ENCODE data around the gene NPY.
"Not testable (repeated sequence)": the region's sequence is repeated elsewhere in the genome, so short reads cannot be mapped to it uniquely, and the experiment has no call there.

NPY gene

GRCh38 chr7:24255139-24255538, 28.9 kb upstream of the NPY start:
- no peak overlapping the region for H3K27ac ChIP-seq
- TF ChIP-seq, protein P1, sequence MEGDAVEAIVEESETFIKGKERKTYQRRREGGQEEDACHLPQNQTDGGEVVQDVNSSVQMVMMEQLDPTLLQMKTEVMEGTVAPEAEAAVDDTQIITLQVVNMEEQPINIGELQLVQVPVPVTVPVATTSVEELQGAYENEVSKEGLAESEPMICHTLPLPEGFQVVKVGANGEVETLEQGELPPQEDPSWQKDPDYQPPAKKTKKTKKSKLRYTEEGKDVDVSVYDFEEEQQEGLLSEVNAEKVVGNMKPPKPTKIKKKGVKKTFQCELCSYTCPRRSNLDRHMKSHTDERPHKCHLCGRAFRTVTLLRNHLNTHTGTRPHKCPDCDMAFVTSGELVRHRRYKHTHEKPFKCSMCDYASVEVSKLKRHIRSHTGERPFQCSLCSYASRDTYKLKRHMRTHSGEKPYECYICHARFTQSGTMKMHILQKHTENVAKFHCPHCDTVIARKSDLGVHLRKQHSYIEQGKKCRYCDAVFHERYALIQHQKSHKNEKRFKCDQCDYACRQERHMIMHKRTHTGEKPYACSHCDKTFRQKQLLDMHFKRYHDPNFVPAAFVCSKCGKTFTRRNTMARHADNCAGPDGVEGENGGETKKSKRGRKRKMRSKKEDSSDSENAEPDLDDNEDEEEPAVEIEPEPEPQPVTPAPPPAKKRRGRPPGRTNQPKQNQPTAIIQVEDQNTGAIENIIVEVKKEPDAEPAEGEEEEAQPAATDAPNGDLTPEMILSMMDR (conservative IDR thresholded peaks at IDR 0.05), result no peak

- H3K27ac ChIP-seq, result not testable (repeated sequence)
Measured at GRCh38 chr7:24258324-24258723, 25.7 kb upstream of the NPY start.

GRCh38 chr7:24271938-24272337, 12.1 kb upstream of the NPY start:
- TF ChIP-seq, protein P1 (conservative IDR thresholded peaks at IDR 0.05), result no peak
- H3K27ac ChIP-seq, result no peak overlapping the region

DNA sequence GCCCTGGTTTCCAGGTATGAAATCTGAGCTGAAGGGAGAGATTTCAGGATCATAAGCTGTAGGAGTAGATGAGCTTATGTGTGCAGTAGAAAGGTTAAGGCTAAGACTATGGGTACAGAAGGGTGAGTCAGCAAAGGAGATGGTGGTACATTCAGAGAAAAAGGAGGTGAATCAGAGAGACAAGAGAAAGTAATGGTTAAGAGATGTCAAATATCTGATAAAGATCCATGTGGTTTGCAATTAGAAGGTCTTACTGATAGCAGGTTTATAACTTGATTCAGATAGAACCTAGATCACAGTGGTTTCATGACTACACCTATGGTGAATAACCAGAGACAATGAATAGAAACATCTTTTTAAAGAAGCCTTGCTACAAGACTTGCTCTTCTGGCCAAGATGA, 4.5 kb upstream of the NPY start:
- no peak overlapping the region for H3K27ac ChIP-seq
- TF ChIP-seq, protein P1 (conservative IDR thresholded peaks at IDR 0.05), result no peak

- TF ChIP-seq, protein P1 (conservative IDR thresholded peaks at IDR 0.05), result no peak
- H3K27ac ChIP-seq, result peak overlapping the region; percentile 86
Measured at GRCh38 chr7:24283554-24283896, 465 bp upstream of the NPY start.

DNA sequence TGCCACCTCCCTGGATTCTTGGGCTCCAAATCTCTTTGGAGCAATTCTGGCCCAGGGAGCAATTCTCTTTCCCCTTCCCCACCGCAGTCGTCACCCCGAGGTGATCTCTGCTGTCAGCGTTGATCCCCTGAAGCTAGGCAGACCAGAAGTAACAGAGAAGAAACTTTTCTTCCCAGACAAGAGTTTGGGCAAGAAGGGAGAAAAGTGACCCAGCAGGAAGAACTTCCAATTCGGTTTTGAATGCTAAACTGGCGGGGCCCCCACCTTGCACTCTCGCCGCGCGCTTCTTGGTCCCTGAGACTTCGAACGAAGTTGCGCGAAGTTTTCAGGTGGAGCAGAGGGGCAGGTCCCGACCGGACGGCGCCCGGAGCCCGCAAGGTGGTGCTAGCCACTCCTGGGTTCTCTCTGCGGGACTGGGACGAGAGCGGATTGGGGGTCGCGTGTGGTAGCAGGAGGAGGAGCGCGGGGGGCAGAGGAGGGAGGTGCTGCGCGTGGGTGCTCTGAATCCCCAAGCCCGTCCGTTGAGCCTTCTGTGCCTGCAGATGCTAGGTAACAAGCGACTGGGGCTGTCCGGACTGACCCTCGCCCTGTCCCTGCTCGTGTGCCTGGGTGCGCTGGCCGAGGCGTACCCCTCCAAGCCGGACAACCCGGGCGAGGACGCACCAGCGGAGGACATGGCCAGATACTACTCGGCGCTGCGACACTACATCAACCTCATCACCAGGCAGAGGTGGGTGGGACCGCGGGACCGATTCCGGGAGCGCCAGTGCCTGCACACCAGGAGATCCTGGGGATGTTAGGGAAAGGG, 913 bp downstream of the NPY start:
- TF ChIP-seq, protein P1 (conservative IDR thresholded peaks at IDR 0.05), result peak; percentile 34
- peak overlapping the region; percentile 86 for H3K27ac ChIP-seq

- peak overlapping the region; percentile 86 for H3K27ac ChIP-seq
- TF ChIP-seq, protein P1 (conservative IDR thresholded peaks at IDR 0.05), result peak; percentile 72
Measured at GRCh38 chr7:24290004-24290641, 6.1 kb downstream of the NPY start.

- TF ChIP-seq, protein P1 (conservative IDR thresholded peaks at IDR 0.05), result no peak
- H3K27ac ChIP-seq, result no peak overlapping the region
Measured at GRCh38 chr7:24291271-24291670, 7.3 kb downstream of the NPY start.

All from VCaP (cell line).